Measurements from ENCODE around the gene CCSER2. TPM values are rescaled to one million over a fixed set of nuclear protein-coding genes. Genes with fewer than 3 reads are reported as not detected.

CCSER2 gene
- total RNA-seq, 5 donors from 2014 or later (not counting 1 experiment from before 2014, with no cell fraction given) = 109 to 137 (median 115) TPM

- no peak overlapping the region for H3K4me3 Mint-ChIP-seq
- peaks cover 8% of the 10 kb centered on the region for H3K36me3 Mint-ChIP-seq
- DNase-seq (no peak), ATAC-seq (replicated peaks in 1 of 4) (no peak)
- no peaks in the 10 kb centered on the region for H3K9me3 Mint-ChIP-seq
- no peaks in the 10 kb centered on the region for H3K9me3 ChIP-seq
- peaks cover 28 to 41% of the 10 kb centered on the region in 2 experiments for H3K4me1 ChIP-seq (ENCODE audit: control insufficient read depth in 1 of 2, extremely low read depth in 1 of 2, insufficient read depth in 2 of 2, low read length in 2 of 2)
- peaks cover 19 to 56% (median 43%) of the 10 kb centered on the region in 3 donors for H3K4me1 Mint-ChIP-seq
- H3K27me3 ChIP-seq (replicated peaks in 1 of 2; ENCODE audit: control insufficient read depth in 2 of 2, extremely low read depth in 1 of 2, insufficient read depth in 2 of 2, low read length in 1 of 2) = no peaks in the 10 kb centered on the region
- no peaks in the 10 kb centered on the region for H3K36me3 ChIP-seq (ENCODE audit: control insufficient read depth in 2 of 2, extremely low read depth in 1 of 2, insufficient read depth in 1 of 2, low read length in 1 of 2)
- WGBS (ENCODE audit: insufficient coverage) = 73% methylated on average over 2 of the region's 3 CpGs
- H3K27ac ChIP-seq (ENCODE audit: low read length) = peak overlapping the region; percentile 90
- ChIA-PET POLR2A (no interaction called here), CTCF (interaction anchor here (1.1 to 4.8 kb wide), 3 partner anchors 10 to 20 kb away, joined by 3 to 20 read pairs (median 5); no protein-coding TSS in a partner anchor)
- H3K27me3 Mint-ChIP-seq = no peaks in the 10 kb centered on the region
- H3K27ac Mint-ChIP-seq = peak overlapping the region; percentile 15 to 28
- H3K4me3 ChIP-seq (ENCODE audit: control insufficient read depth in 1 of 2, extremely low read depth in 1 of 2, low read length in 1 of 2) = no peak overlapping the region
These were observed 7.1 kb downstream of the CCSER2 start for GRCh38 chr10:84335516-84335915.

GRCh38 chr10:84336406-84337090, 8.2 kb downstream of the CCSER2 start:
- WGBS (ENCODE audit: insufficient coverage) = 100% methylated on average over 5 of the region's 5 CpGs
- ATAC-seq (replicated peaks in 1 of 4) (no peak), DNase-seq (no peak)
- no peaks in the 10 kb centered on the region for H3K27me3 Mint-ChIP-seq
- POLR2A ChIA-PET = no interaction called here
- H3K9me3 ChIP-seq = no peaks in the 10 kb centered on the region
- no peaks in the 10 kb centered on the region for H3K27me3 ChIP-seq (replicated peaks in 1 of 2; ENCODE audit: control insufficient read depth in 2 of 2, extremely low read depth in 1 of 2, insufficient read depth in 2 of 2, low read length in 1 of 2)
- H3K4me3 Mint-ChIP-seq = no peak overlapping the region
- peaks cover 16 to 52% (median 41%) of the 10 kb centered on the region in 3 donors for H3K4me1 Mint-ChIP-seq
- CTCF ChIA-PET = interaction anchor here (1.1 to 4.8 kb wide), 3 partner anchors 9 to 19 kb away, joined by 3 to 20 read pairs (median 5); no protein-coding TSS in a partner anchor
- peaks cover 9% of the 10 kb centered on the region for H3K36me3 Mint-ChIP-seq
- H3K4me3 ChIP-seq (ENCODE audit: control insufficient read depth in 1 of 2, extremely low read depth in 1 of 2, low read length in 1 of 2) = no peak overlapping the region
- no peak overlapping the region for H3K27ac ChIP-seq (ENCODE audit: low read length)
- no peaks in the 10 kb centered on the region for H3K9me3 Mint-ChIP-seq
- H3K4me1 ChIP-seq (ENCODE audit: control insufficient read depth in 1 of 2, extremely low read depth in 1 of 2, insufficient read depth in 2 of 2, low read length in 2 of 2) = peaks cover 20 to 38% of the 10 kb centered on the region in 2 experiments
- peaks cover 0 to 2% of the 10 kb centered on the region in 2 donors for H3K36me3 ChIP-seq (ENCODE audit: control insufficient read depth in 2 of 2, extremely low read depth in 1 of 2, insufficient read depth in 1 of 2, low read length in 1 of 2)
- no peak overlapping the region for H3K27ac Mint-ChIP-seq

- Mint-ChIP-seq H3K9me3 (no peaks in the 10 kb centered on the region), H3K4me3 (no peak overlapping the region), H3K27me3 (no peaks in the 10 kb centered on the region), H3K4me1 (peaks cover 20 to 52% (median 43%) of the 10 kb centered on the region in 3 donors), H3K36me3 (peaks cover 10% of the 10 kb centered on the region), H3K27ac (no peak overlapping the region)
- peaks cover 0 to 5% of the 10 kb centered on the region in 2 donors for H3K36me3 ChIP-seq (ENCODE audit: control insufficient read depth in 2 of 2, extremely low read depth in 1 of 2, insufficient read depth in 1 of 2, low read length in 1 of 2)
- H3K9me3 ChIP-seq = no peaks in the 10 kb centered on the region
- DNase-seq = no peak
- peaks cover 23 to 45% of the 10 kb centered on the region in 2 experiments for H3K4me1 ChIP-seq (ENCODE audit: control insufficient read depth in 1 of 2, extremely low read depth in 1 of 2, insufficient read depth in 2 of 2, low read length in 2 of 2)
- H3K27me3 ChIP-seq (replicated peaks in 1 of 2; ENCODE audit: control insufficient read depth in 2 of 2, extremely low read depth in 1 of 2, insufficient read depth in 2 of 2, low read length in 1 of 2) = no peaks in the 10 kb centered on the region
- CTCF ChIA-PET = interaction anchor here (1.4 to 4.8 kb wide), 3 partner anchors 13 to 15 kb away, joined by 3 to 20 read pairs (median 6); no protein-coding TSS in a partner anchor
- H3K4me3 ChIP-seq (ENCODE audit: control insufficient read depth in 1 of 2, extremely low read depth in 1 of 2, low read length in 1 of 2) = no peak overlapping the region
- no peak overlapping the region for H3K27ac ChIP-seq (ENCODE audit: low read length)
- no peak for ATAC-seq (replicated peaks in 1 of 4)
- WGBS (ENCODE audit: insufficient coverage) = 91% methylated on average over 3 of the region's 3 CpGs
- POLR2A ChIA-PET = no interaction called here
These were observed 8.8 kb downstream of the CCSER2 start for GRCh38 chr10:84337199-84337598.

- H3K27me3 Mint-ChIP-seq = no peaks in the 10 kb centered on the region
- Histone ChIP-seq H3K27ac (ENCODE audit: low read length) (no peak overlapping the region), H3K9me3 (no peaks in the 10 kb centered on the region), H3K27me3 (replicated peaks in 1 of 2; ENCODE audit: control insufficient read depth in 2 of 2, extremely low read depth in 1 of 2, insufficient read depth in 2 of 2, low read length in 1 of 2) (no peaks in the 10 kb centered on the region), H3K4me3 (ENCODE audit: control insufficient read depth in 1 of 2, extremely low read depth in 1 of 2, low read length in 1 of 2) (no peak overlapping the region), H3K4me1 (ENCODE audit: control insufficient read depth in 1 of 2, extremely low read depth in 1 of 2, insufficient read depth in 2 of 2, low read length in 2 of 2) (peaks cover 13 to 37% of the 10 kb centered on the region in 2 experiments), H3K36me3 (ENCODE audit: control insufficient read depth in 2 of 2, extremely low read depth in 1 of 2, insufficient read depth in 1 of 2, low read length in 1 of 2) (peaks cover 0 to 5% of the 10 kb centered on the region in 2 donors)
- H3K4me3 Mint-ChIP-seq = no peak overlapping the region
- DNase-seq (no peak), ATAC-seq (replicated peaks in 1 of 4) (no peak)
- POLR2A ChIA-PET = no interaction called here
- H3K36me3 Mint-ChIP-seq = peaks cover 10% of the 10 kb centered on the region
- CTCF ChIA-PET = interaction anchor here in 1 of 2 donors (1.3 to 1.8 kb wide), 2 partner anchors 13 to 15 kb away, joined by 3 read pairs; no protein-coding TSS in a partner anchor
- H3K27ac Mint-ChIP-seq = peak overlapping the region in 1 of 2 donors; percentile 17
- H3K4me1 Mint-ChIP-seq = peaks cover 38 to 61% (median 51%) of the 10 kb centered on the region in 3 donors
- H3K9me3 Mint-ChIP-seq = no peaks in the 10 kb centered on the region
- WGBS (ENCODE audit: insufficient coverage) = no CpG with 5 or more reads among the region's 1 CpG
These were observed 10.6 kb downstream of the CCSER2 start for GRCh38 chr10:84339025-84339424.

- H3K4me1 Mint-ChIP-seq = peaks cover 48 to 61% (median 59%) of the 10 kb centered on the region in 3 donors
- no peaks in the 10 kb centered on the region for H3K27me3 ChIP-seq (replicated peaks in 1 of 2; ENCODE audit: control insufficient read depth in 2 of 2, extremely low read depth in 1 of 2, insufficient read depth in 2 of 2, low read length in 1 of 2)
- H3K36me3 Mint-ChIP-seq = peaks cover 10% of the 10 kb centered on the region
- no peaks in the 10 kb centered on the region for H3K9me3 Mint-ChIP-seq
- ChIA-PET POLR2A (no interaction called here), CTCF (interaction anchor here in 1 of 2 donors (0.8 kb wide), 1 partner anchor 18 kb away, joined by 6 read pairs; no protein-coding TSS in a partner anchor)
- no peak overlapping the region for H3K4me3 ChIP-seq (ENCODE audit: control insufficient read depth in 1 of 2, extremely low read depth in 1 of 2, low read length in 1 of 2)
- H3K36me3 ChIP-seq (ENCODE audit: control insufficient read depth in 2 of 2, extremely low read depth in 1 of 2, insufficient read depth in 1 of 2, low read length in 1 of 2) = peaks cover 0 to 5% of the 10 kb centered on the region in 2 donors
- H3K4me1 ChIP-seq (ENCODE audit: control insufficient read depth in 1 of 2, extremely low read depth in 1 of 2, insufficient read depth in 2 of 2, low read length in 2 of 2) = peaks cover 15 to 33% of the 10 kb centered on the region in 2 experiments
- no peak overlapping the region for H3K27ac Mint-ChIP-seq
- H3K27ac ChIP-seq (ENCODE audit: low read length) = no peak overlapping the region
- no CpG with 5 or more reads among the region's 3 CpGs for WGBS (ENCODE audit: insufficient coverage)
- H3K27me3 Mint-ChIP-seq = no peaks in the 10 kb centered on the region
- ATAC-seq (replicated peaks in 1 of 4) (no peak), DNase-seq (no peak)
- no peaks in the 10 kb centered on the region for H3K9me3 ChIP-seq
- peak overlapping the region in 1 of 3 donors; percentile 57 for H3K4me3 Mint-ChIP-seq
These were observed 11.8 kb downstream of the CCSER2 start for GRCh38 chr10:84340187-84340586.

GRCh38 chr10:84340632-84341537, 12.5 kb downstream of the CCSER2 start:
- Mint-ChIP-seq H3K4me1 (peaks cover 49 to 61% (median 59%) of the 10 kb centered on the region in 3 donors), H3K4me3 (peak overlapping the region in 2 of 3 donors; percentile 37 to 61), H3K9me3 (no peaks in the 10 kb centered on the region), H3K27me3 (no peaks in the 10 kb centered on the region), H3K36me3 (peaks cover 10% of the 10 kb centered on the region), H3K27ac (peak overlapping the region in 1 of 2 donors; percentile 24)
- no CpG with 5 or more reads among the region's 9 CpGs for WGBS (ENCODE audit: insufficient coverage)
- ChIA-PET POLR2A (interaction anchor here in 1 of 2 donors (0.6 kb wide), 1 partner anchor 40 kb away, joined by 5 read pairs; no protein-coding TSS in a partner anchor), CTCF (interaction anchor here (0.9 to 1.7 kb wide), 2 partner anchors 11 to 12 kb away, joined by 5 to 7 read pairs; no protein-coding TSS in a partner anchor)
- Histone ChIP-seq H3K27me3 (replicated peaks in 1 of 2; ENCODE audit: control insufficient read depth in 2 of 2, extremely low read depth in 1 of 2, insufficient read depth in 2 of 2, low read length in 1 of 2) (no peaks in the 10 kb centered on the region), H3K4me1 (ENCODE audit: control insufficient read depth in 1 of 2, extremely low read depth in 1 of 2, insufficient read depth in 2 of 2, low read length in 2 of 2) (peaks cover 15 to 28% of the 10 kb centered on the region in 2 experiments), H3K27ac (ENCODE audit: low read length) (no peak overlapping the region), H3K9me3 (no peaks in the 10 kb centered on the region), H3K4me3 (ENCODE audit: control insufficient read depth in 1 of 2, extremely low read depth in 1 of 2, low read length in 1 of 2) (no peak overlapping the region), H3K36me3 (ENCODE audit: control insufficient read depth in 2 of 2, extremely low read depth in 1 of 2, insufficient read depth in 1 of 2, low read length in 1 of 2) (peaks cover 0 to 5% of the 10 kb centered on the region in 2 donors)
- no peak for ATAC-seq (replicated peaks in 1 of 4)
- no peak for DNase-seq

Data from T-cell (primary cell).